Skin epidermis (tissue), 12 donors: ENCODE measurements around the gene MIGA2.

Source experiments
- H3K27ac ChIP-seq, 21 experiments: fragments of 200-600 bp; sonication (generic) in 11 of 21; one replicate each; pipeline ENCODE4 v1.5.0; 2020; ENCODE audit warnings: mild to moderate bottlenecking in 3 of 21, inconsistent platforms in 2 of 21, moderate library complexity in 2 of 21
- H3K4me3 ChIP-seq, 7 experiments: fragments of 200-600 bp; sonication (generic) in 2 of 7; one replicate each; pipeline ENCODE4 v1.5.0; 2020; ENCODE audit warnings: inconsistent platforms in 2 of 7, mild to moderate bottlenecking in 2 of 7, moderate library complexity in 1 of 7

MIGA2 gene

DNA sequence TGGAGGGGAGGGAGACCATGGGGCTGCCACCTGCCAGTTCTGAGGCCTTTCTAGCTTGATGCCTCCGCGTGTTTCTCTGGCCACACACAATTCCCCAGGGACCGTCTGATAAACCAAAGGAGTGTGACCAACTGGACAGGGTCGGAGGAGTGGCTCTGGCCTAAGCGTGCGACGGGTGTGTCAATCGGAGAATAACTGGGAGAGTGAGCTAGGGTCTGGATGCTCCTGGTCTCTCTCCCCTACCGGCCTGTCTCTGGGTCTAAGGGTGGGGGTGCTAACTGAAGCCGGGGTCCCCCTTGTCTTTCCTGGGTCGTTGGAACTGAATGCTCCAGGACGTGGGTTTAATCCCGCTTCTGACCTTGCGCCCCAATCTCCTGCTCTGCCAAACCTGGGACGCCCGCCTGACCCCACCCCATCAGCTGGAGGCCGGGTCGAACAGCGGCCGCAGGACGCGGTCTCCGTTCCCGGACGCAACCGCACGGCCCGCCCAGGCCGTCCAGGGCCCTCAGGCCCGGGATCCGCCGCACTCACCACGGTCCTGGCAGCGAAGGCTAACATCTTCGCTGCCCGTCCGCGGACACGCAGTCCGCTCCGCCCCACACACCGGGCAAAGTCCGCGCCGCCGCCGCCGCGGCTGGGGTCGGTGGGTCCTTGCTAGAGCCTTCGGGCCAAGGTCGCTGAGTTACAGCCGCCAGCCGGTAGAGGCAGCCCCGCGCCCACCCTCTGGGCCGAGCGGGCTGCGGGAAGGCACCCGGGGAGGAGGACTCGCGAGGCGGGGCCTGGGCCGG lies 73.7 kb downstream of the MIGA2 start:
- peak overlapping the region; percentile 67 to 95 (median 92) for H3K4me3 ChIP-seq
- peak overlapping the region in 20 of 21 experiments; percentile 42 to 98 (median 90) for H3K27ac ChIP-seq

DNA sequence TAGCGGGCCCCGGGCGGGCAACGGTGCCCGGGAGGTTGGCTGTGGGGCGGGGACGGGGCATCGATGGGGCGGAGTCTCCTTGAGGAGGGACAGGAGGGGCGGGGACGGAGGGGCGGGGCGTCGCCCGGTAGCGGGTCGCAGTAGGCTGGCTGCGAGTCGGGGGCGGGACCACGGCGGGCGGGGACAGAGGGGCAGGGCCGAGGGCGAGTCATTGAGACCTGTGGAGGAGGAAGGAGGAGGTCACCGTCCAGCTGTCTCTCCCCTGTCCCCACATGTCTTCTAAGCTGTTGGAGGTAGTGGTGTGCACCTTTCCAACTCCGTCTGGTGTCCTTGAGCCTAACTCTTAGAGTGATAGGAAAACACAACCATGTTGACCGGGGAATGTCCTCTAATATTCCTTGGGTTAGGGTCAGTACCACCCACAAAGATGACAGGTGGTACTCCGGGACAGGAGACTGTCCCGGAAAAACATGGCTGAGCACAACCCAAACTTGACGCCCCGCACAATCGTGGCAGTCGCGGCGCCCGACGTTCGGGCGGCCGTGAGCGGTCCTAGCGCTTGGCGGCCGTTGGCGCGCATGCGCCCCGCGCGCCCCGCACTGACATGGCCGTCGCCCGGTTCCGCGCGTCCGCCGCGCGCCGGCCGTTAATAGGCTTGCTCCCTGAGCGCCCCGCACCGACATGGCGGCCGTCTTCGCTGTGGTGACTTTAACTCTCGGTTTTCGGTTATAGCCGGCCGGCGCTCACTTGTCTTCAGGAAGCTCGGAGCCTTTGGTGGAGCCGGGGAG lies 74.5 kb downstream of the MIGA2 start, which contains the start of the genes CRAT and PTPA:
Gene CRAT (minus strand): TSS at position 54 of the 788 bp plus-strand sequence. CDS start 284 bp downstream, outside the sequence.
Gene PTPA (plus strand): TSS at position 676 of the 788 bp plus-strand sequence. CDS start 186 bp downstream, outside the sequence.
- H3K4me3 ChIP-seq = peak within 1 kb of the TSS; percentile 67 to 95 (median 92)

DNA sequence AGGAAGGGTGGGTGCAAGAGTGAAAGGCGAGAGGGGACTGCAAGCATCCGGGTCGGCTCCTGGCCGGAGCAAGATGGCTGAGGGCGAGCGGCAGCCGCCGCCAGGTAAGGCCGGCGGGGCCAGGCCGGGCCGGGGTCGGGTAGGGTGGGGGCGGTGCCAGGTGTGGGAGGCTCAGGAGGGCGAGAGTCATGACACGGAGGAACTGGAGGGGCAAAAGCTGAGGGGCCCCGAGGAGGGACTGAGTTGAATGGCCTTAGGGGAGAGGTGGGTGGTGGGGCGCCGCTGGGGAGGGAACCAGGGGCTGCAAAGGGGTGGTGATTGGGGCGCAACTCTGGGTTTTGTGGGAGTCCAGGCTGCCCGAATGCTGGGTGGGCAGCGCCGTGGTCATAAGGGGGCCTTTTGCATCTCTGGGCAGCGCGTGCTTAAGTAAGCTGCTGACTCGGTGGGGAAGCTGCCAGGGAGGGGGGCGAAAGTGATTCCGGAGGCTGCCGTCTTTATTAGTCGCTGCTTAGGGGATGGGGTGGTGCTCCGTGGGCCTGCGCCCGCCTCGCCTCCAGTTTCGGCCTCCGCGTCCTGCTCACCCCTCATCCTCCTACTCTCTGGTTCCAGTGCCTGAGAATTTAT lies 75.2 kb downstream of the MIGA2 start:
- H3K4me3 ChIP-seq = peak overlapping the region; percentile 67 to 95 (median 92)
- H3K27ac ChIP-seq = peak overlapping the region; percentile 80 to 98 (median 93)

More for the DNA sequence above, 74.5 kb downstream of the MIGA2 start, which contains the start of the genes CRAT and PTPA:
- H3K27ac ChIP-seq = peak within 1 kb of the TSS; percentile 80 to 98 (median 93)

DNA sequence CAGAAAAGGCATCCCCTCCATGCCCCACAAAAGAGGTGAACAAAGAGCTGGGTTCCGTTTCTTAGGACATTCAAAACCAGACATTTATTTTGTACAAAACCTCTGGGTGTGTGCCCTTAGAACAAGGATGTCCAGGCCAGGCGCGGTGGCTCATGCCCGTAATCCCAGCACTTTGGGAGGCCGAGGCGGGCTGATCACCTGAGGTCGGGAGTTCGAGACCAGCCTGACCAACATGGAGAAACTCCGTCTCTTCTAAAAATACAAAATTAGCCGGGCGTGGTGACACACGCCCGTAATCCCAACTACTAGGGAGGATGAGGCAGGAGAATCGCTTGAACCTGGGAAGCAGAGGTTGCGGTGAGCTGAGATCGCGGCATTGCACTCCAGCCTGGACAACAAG lies 76.1 kb downstream of the MIGA2 start:
- Histone ChIP-seq H3K27ac (peak overlapping the region in 5 of 21 experiments; percentile 93 to 98 (median 93)), H3K4me3 (peak overlapping the region in 4 of 7 experiments; percentile 67 to 94 (median 84))

DNA sequence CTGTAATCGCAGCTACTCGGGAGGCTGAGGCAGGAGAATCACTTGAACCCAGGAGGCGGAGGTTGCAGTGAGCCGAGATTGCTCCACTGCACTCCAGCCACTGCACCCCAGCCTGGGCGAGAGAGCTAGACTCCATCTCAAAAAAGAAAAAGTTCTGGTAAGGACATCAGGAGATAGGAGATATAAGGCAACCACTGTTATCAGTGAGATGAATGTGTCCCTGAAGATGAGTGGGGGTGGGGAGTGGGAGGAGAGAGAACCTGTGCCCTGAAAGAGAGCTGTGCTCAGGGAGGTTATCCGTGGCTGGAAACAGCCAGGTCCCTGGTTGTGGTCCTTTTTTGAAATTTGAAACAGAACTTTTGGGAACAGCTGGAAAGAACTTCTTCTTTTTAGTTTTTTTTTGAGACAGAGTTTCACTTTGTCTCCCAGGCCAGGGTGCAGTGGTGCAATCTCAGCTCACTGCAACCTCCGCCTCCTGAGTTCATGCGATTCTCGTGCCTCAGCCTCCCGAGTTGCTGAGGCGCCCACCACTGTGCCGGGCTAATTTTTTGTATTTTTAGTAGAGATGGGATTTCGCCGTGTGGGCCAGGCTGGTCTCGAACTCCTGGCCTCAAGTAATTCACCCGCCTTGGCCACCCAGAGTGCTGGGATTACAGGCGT lies 77.3 kb downstream of the MIGA2 start:
- H3K27ac ChIP-seq = peak overlapping the region in 1 of 21 experiments; percentile 14
- H3K4me3 ChIP-seq = no peak overlapping the region

DNA sequence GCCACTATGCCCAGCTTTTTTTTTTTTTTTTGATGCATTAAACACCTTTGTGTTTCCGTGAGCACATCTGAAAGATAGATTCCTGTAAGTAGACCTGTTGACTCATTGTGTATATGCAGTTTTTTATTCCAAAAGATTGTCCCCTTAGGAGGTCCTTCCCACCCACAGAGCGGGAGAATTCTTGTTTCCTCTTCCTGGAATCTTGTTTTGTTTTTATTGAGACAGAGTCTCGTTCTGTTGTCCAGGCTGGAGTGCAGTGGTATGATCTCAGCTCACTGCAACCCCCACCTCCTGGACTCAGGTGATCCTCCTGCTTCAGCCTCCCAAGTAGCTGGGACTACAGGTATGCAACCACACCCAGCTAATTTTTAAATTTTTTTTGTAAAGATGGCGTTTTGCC lies 82.4 kb downstream of the MIGA2 start:
- Histone ChIP-seq H3K4me3 (no peak overlapping the region), H3K27ac (no peak overlapping the region)

DNA sequence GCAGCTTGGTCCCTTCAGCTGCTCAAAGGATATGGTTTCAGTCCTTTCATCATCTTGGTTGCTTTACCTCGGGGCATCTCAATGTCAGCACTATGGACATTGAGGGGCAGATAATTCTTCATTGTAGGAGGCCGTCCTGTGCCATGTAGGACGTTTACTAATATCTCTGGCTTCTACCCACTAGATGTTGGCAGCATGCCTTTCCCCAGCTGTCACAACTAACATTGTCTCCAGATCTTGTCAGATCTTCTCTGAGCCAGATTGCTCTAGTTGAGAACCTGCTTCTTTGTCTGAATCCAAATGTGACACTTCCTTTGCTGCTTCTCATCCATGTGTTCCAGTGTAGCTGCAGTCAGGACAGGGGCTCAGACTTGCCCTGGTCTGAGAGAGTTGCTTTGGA lies 85.1 kb downstream of the MIGA2 start:
- H3K27ac ChIP-seq = peak overlapping the region in 5 of 21 experiments; percentile 10 to 64 (median 30)
- no peak overlapping the region for H3K4me3 ChIP-seq
